AG10803 (cell line): Measurements from ENCODE around the gene CELF2.

Experiments used
- DNase-seq: peaks from one replicate; pipeline ENCODE4 v3.0.0; 2010; ENCODE audit warnings: low read depth
- H3K4me3 ChIP-seq: 2 replicates; pipeline ENCODE4 v1.5.1; 2011; ENCODE audit warnings: mild to moderate bottlenecking, low read length, control low read depth
- CTCF ChIP-seq: conservative IDR thresholded peaks from 2 replicates; pipeline ENCODE4 v1.5.1; 2011; ENCODE audit warnings: mild to moderate bottlenecking, low read length, control low read depth, inconsistent platforms

The CELF2 gene

DNA sequence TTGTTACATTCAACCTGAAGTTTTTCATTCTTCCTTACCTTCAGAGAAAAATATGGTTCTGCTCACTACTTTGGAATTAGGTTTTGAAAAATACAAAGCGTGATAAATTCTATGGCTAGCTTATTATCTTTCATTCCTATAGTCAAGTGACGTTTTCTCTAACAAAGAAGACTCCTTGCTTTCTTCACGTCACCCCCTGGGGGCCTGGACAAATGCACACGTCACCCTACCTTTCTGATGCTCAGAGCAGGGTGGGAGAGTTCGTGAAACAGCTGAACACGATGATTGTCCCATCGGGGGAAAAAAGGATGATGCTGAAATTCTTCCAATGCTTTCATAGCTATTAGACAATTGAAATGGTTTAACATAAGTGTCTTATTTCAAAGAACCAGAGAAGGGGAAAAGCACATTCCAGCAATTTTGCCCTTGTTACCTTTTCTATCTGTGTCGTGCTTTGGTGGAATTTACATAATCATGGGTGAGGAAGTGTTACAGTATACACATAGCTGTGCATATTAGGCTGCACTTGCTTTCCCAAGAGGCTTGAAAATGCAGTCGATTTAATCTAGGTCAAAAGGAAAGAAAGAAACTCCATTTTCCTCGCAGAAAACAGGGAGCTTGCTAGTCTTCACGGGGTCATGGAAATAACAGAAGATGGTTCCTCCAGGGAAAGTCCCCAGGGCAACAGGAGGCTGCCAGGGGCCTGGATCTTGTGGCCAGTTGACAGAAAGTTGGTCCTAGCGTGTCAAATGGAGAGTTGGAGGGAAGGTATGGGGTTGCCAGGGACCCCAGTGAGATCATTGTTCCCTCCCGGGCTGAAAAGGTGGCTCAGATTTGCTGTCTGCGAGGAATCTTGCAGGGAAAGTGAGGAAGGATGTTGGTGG, 189.2 kb downstream of the CELF2 start:
- no peak for TF ChIP-seq CTCF
- DNase-seq: no peak
- H3K4me3 ChIP-seq: no peak overlapping the region

DNA sequence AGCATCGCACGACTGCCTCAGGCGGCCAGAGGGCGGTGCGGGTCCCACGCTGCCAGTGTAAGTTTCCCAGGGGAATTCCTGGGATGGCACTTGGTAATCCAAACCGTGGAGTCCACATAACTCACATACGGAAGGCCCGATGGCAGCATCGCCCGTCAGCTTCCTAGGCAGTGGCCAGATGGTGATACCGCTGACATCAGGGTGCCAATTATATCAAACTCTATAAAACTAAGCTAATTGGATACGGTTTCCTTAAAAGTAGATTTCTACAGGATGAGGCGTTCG, 189.8 kb downstream of the CELF2 start:
- DNase-seq: no peak
- H3K4me3 ChIP-seq: no peak overlapping the region
- no peak for TF ChIP-seq CTCF

GRCh38 chr10:11208243-11208642, 190.6 kb downstream of the CELF2 start:
- DNase-seq: no peak
- no peak overlapping the region for H3K4me3 ChIP-seq
- no peak for TF ChIP-seq CTCF

GRCh38 chr10:11208908-11209829, 191.5 kb downstream of the CELF2 start:
- H3K4me3 ChIP-seq: no peak overlapping the region
- no peak for TF ChIP-seq CTCF

DNA sequence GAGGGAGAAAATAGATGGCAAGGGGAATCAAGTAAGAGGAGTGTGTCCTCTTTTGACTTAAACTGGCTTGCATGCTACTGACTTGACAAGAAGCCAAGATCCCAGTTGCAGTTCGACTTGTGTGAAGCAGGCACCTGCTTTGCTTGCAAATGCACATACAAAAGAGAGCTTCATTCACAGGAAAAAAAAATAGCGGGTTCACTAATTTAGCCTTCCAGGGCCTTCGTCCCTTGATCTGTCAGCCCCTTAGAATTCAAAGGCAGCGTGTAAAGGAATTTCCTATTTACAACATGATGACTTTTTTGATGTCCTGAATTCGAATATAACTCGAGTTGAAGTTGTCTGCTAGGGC, 192.1 kb downstream of the CELF2 start:
- no peak overlapping the region for H3K4me3 ChIP-seq
- no peak for TF ChIP-seq CTCF

More at GRCh38 chr10:11208908-11209829, 191.5 kb downstream of the CELF2 start:
- DNase-seq: no peak

GRCh38 chr10:11210211-11210922, 192.7 kb downstream of the CELF2 start:
- DNase-seq: no peak
- TF ChIP-seq CTCF: no peak
- H3K4me3 ChIP-seq: no peak overlapping the region

More for the DNA sequence above, 192.1 kb downstream of the CELF2 start:
- no peak for DNase-seq
